Measurements from ENCODE around the gene APBA2.

DNA sequence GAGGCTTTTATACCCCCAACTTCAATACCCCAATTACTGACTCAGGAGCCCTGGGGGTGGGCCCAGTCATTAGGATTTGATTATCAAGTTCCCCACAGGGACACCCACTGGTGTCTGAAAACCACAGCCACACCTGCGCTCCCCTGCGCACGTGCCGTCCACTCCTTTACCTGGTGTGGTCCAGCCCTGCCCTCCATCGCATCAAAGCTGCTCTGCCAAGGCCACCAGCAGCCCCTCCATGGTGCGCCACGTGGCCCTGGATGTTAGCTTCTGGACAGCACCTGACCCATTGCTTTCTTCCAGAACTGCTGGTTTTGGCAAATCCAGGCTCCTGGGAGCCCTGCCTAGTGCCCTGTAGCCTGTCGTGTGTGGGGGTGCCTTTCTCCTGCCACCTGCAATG lies 247.5 kb downstream of the APBA2 start:
- no peak for TF ChIP-seq EZH2 (IDR thresholded peaks at IDR 0.05; ENCODE audit: borderline replicate concordance, low read depth, low read length, poor library complexity, severe bottlenecking)
- TF ChIP-seq, protein P1, sequence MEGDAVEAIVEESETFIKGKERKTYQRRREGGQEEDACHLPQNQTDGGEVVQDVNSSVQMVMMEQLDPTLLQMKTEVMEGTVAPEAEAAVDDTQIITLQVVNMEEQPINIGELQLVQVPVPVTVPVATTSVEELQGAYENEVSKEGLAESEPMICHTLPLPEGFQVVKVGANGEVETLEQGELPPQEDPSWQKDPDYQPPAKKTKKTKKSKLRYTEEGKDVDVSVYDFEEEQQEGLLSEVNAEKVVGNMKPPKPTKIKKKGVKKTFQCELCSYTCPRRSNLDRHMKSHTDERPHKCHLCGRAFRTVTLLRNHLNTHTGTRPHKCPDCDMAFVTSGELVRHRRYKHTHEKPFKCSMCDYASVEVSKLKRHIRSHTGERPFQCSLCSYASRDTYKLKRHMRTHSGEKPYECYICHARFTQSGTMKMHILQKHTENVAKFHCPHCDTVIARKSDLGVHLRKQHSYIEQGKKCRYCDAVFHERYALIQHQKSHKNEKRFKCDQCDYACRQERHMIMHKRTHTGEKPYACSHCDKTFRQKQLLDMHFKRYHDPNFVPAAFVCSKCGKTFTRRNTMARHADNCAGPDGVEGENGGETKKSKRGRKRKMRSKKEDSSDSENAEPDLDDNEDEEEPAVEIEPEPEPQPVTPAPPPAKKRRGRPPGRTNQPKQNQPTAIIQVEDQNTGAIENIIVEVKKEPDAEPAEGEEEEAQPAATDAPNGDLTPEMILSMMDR (conservative IDR thresholded peaks at IDR 0.05; ENCODE audit: low read depth, low read length) = no peak
